Smooth muscle cell (in vitro differentiated cells): ENCODE data around the gene CHRM1. TPM values are rescaled to one million over a fixed set of nuclear protein-coding genes. Genes with fewer than 3 reads are reported as not detected.

Experiments
- DNase-seq: peaks from one replicate; lab custom pipeline; 2025; ENCODE audit not compliant: unreplicated experiment; lab: John Stamatoyannopoulos, UW
- H2AFZ ChIP-seq: fragments of 200-600 bp; sonication (generic); 2 replicates; pipeline ENCODE4 v1.6.0; 2016; ENCODE audit warnings: antibody characterized with exemption, low read depth, mild to moderate bottlenecking
- H3F3A ChIP-seq: fragments of 200-600 bp; sonication (generic); 2 replicates; pipeline ENCODE4 v1.6.0; 2017; ENCODE audit warnings: antibody characterized with exemption, low read depth
- H3K27ac ChIP-seq: fragments of 200-600 bp; sonication (generic); 2 replicates; pipeline ENCODE4 v1.5.1; 2016; ENCODE audit warnings: low read depth, mild to moderate bottlenecking
- H3K27me3 ChIP-seq: fragments of 200-600 bp; sonication (generic); 2 replicates; pipeline ENCODE4 v1.6.1; 2016; ENCODE audit warnings: low read depth, mild to moderate bottlenecking
- H3K36me3 ChIP-seq: fragments of 200-600 bp; sonication (generic); 2 replicates; pipeline ENCODE4 v1.5.1; 2016; ENCODE audit warnings: low read depth
- H3K4me1 ChIP-seq: fragments of 200-600 bp; sonication (generic); 2 replicates; pipeline ENCODE4 v1.5.1; 2016; ENCODE audit warnings: low read depth
- H3K4me2 ChIP-seq: fragments of 200-600 bp; sonication (generic); 2 replicates; pipeline ENCODE4 v1.6.0; 2016; ENCODE audit warnings: mild to moderate bottlenecking
- H3K4me3 ChIP-seq: fragments of 200-600 bp; sonication (generic); 2 replicates; pipeline ENCODE4 v1.5.1; 2016; ENCODE audit warnings: mild to moderate bottlenecking
- H3K79me2 ChIP-seq: fragments of 200-600 bp; sonication (generic); 2 replicates; pipeline ENCODE4 v1.6.0; 2016; ENCODE audit warnings: low read depth, mild to moderate bottlenecking
- H3K9ac ChIP-seq: fragments of 200-600 bp; sonication (generic); 2 replicates; pipeline ENCODE4 v1.6.0; 2016; ENCODE audit warnings: low read depth
- H3K9me3 ChIP-seq: fragments of 200-600 bp; sonication (generic); replicated peaks from 2 replicates; pipeline ENCODE4 v1.5.1; 2016; ENCODE audit warnings: low read depth
- H4K20me1 ChIP-seq: fragments of 200-600 bp; sonication (generic); 2 replicates; pipeline ENCODE4 v1.6.0; 2016; ENCODE audit warnings: low read depth
- CTCF ChIP-seq: fragments of 200-600 bp; sonication (generic); IDR thresholded peaks from 2 replicates; pipeline ENCODE4 v1.5.1; 2017; ENCODE audit warnings: borderline replicate concordance, mild to moderate bottlenecking, antibody characterized with exemption; ENCODE audit not compliant: insufficient read depth, poor library complexity, severe bottlenecking
- WGBS: methylation state at CpG from one replicate; pipeline ENCODE4 v1.1.7; 2016; ENCODE audit warnings: low lambda C conversion rate; 5-methylcytosine and 5-hydroxymethylcytosine counted together
- polyA plus RNA-seq: library from polyadenylated mRNA; unstranded; fragments of >200 nt; fragmentation: Nextera tagmentation; extraction: Ambion mirVana; gene quantifications from 2 replicates; pipeline ENCODE4 v1.2.1, GENCODE V29; 2016
- total RNA-seq: library from RNA; depleted of rRNA; stranded (reverse); fragments of >200 nt; gene quantifications from 2 replicates; pipeline ENCODE4 v1.2.3, GENCODE V29; 2014

CHRM1 gene
- total and polyA plus RNA-seq, 2 experiments from 2014 or later: not detected

- DNase-seq: no peak
- no peak for TF ChIP-seq CTCF
- no peaks in the 10 kb centered on the region for H3K27me3 ChIP-seq
- no peaks in the 10 kb centered on the region for H3K9me3 ChIP-seq
- no peak overlapping the region for H3K4me2 ChIP-seq
- H4K20me1 ChIP-seq: no peaks in the 10 kb centered on the region
- no peak overlapping the region for H3K4me3 ChIP-seq
- WGBS: 44% methylated on average over 1 of the region's 1 CpG
- no peaks in the 10 kb centered on the region for H3F3A ChIP-seq
- no peak overlapping the region for H2AFZ ChIP-seq
- no peaks in the 10 kb centered on the region for H3K36me3 ChIP-seq
- H3K4me1 ChIP-seq: peaks cover 2% of the 10 kb centered on the region
- H3K9ac ChIP-seq: no peak overlapping the region
- no peak overlapping the region for H3K27ac ChIP-seq
- no peaks in the 10 kb centered on the region for H3K79me2 ChIP-seq
Measured at GRCh38 chr11:62914416-62914815, 6.7 kb downstream of the CHRM1 start.

- 94% methylated on average over 3 of the region's 3 CpGs for WGBS
- no peaks in the 10 kb centered on the region for H3K27me3 ChIP-seq
- peaks cover 4% of the 10 kb centered on the region for H3K4me1 ChIP-seq
- H3F3A ChIP-seq: no peaks in the 10 kb centered on the region
- TF ChIP-seq CTCF: no peak
- H4K20me1 ChIP-seq: no peaks in the 10 kb centered on the region
- no peaks in the 10 kb centered on the region for H3K9me3 ChIP-seq
- no peaks in the 10 kb centered on the region for H3K36me3 ChIP-seq
- H3K4me3 ChIP-seq: no peak overlapping the region
- no peak overlapping the region for H3K9ac ChIP-seq
- H2AFZ ChIP-seq: no peak overlapping the region
- no peak for DNase-seq
- H3K4me2 ChIP-seq: no peak overlapping the region
- H3K79me2 ChIP-seq: no peaks in the 10 kb centered on the region
- no peak overlapping the region for H3K27ac ChIP-seq
Measured at GRCh38 chr11:62912268-62912667, 8.9 kb downstream of the CHRM1 start.

GRCh38 chr11:62911137-62912130 lies 9.7 kb downstream of the CHRM1 start:
- no peak overlapping the region for H3K4me2 ChIP-seq
- H3K79me2 ChIP-seq: no peaks in the 10 kb centered on the region
- DNase-seq: no peak
- H3K9me3 ChIP-seq: no peaks in the 10 kb centered on the region
- no peak overlapping the region for H3K4me3 ChIP-seq
- 84% methylated on average over 14 of the region's 14 CpGs for WGBS
- H3K4me1 ChIP-seq: peaks cover 4% of the 10 kb centered on the region
- H3K36me3 ChIP-seq: no peaks in the 10 kb centered on the region
- H4K20me1 ChIP-seq: no peaks in the 10 kb centered on the region
- no peak overlapping the region for H3K9ac ChIP-seq
- no peaks in the 10 kb centered on the region for H3F3A ChIP-seq
- H2AFZ ChIP-seq: no peak overlapping the region
- no peak overlapping the region for H3K27ac ChIP-seq
- no peaks in the 10 kb centered on the region for H3K27me3 ChIP-seq
- TF ChIP-seq CTCF: no peak
